ENCODE data around the gene CYSLTR1.
A peak's percentile ranks its signal among the peaks of the same experiment; 100 is the strongest.

The CYSLTR1 gene

DNA sequence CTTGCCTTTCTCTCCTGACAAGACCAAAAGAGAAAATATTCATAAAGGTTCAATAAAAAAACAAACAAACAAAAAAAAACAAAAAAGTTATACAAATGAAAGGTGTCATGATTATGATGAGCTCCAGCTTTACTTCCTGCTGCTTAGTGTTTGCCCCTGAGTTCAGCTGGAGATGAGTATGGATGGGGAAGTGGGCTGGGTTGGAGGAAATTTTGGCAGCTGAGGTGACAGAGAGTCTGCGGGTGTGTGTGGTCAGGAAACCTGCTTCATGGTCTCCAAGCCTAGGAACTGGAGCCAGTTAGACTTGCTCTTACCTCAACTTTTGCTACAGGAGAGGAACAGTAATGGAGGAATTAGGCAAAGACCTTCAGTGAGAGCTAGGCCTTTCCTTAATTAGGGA is 4.3 kb upstream of the CYSLTR1 start:
- in situ Hi-C loops (cut with MboI; ENCODE audit: low pct_unique_long_range_greater_than_20kb, low sequenced_read_pairs, unreplicated experiment) = no loop called here
- TF ChIP-seq, protein P1, sequence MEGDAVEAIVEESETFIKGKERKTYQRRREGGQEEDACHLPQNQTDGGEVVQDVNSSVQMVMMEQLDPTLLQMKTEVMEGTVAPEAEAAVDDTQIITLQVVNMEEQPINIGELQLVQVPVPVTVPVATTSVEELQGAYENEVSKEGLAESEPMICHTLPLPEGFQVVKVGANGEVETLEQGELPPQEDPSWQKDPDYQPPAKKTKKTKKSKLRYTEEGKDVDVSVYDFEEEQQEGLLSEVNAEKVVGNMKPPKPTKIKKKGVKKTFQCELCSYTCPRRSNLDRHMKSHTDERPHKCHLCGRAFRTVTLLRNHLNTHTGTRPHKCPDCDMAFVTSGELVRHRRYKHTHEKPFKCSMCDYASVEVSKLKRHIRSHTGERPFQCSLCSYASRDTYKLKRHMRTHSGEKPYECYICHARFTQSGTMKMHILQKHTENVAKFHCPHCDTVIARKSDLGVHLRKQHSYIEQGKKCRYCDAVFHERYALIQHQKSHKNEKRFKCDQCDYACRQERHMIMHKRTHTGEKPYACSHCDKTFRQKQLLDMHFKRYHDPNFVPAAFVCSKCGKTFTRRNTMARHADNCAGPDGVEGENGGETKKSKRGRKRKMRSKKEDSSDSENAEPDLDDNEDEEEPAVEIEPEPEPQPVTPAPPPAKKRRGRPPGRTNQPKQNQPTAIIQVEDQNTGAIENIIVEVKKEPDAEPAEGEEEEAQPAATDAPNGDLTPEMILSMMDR (IDR thresholded peaks at IDR 0.05; ENCODE audit: extremely low read depth, insufficient read depth, missing control alignments) = no peak
- DNase-seq (ENCODE audit: low spot score) = no peak

DNA sequence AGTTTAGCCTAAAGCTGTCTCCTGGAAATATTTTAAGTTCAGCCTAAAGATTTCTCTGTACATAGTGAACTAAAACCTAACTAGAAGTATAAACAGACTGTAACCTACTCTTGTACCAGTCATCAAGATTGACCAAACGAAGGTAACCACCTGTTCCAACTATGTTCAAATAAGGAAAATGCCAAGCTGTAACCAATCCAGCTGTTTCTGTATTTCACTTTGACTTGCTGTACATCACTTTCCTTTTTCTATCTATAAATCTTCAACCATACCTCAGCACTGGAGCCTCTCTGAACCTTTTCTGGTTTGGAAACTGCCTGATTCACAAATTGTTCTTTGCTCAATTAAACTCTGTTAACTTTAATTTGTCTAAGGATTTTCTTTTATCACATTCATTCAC is 3.1 kb upstream of the CYSLTR1 start:
- no peak for DNase-seq (ENCODE audit: low spot score)
- in situ Hi-C loops (cut with MboI; ENCODE audit: low pct_unique_long_range_greater_than_20kb, low sequenced_read_pairs, unreplicated experiment) = no loop called here
- TF ChIP-seq, protein P1 (IDR thresholded peaks at IDR 0.05; ENCODE audit: extremely low read depth, insufficient read depth, missing control alignments) = no peak

DNA sequence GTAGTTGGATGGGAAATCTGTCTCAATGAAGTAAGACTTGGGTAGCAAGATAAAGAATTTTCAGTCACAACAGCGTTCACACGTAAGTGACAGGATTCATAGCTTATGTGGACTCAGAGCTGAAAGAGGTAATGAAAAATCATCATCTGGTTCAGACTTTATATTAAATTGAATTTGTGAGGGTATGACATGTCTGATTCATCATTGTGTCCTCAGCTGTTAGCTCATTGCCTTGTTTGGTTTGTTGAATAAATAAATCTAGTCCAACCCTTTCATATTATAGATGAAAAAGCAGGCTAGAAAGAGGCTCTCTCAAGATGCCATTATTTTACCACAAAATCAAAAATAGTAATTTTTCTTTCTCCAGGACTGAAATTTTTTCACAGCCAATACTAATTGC is 2.7 kb upstream of the CYSLTR1 start:
- no peak for DNase-seq (ENCODE audit: low spot score)
- TF ChIP-seq, protein P1 (IDR thresholded peaks at IDR 0.05; ENCODE audit: extremely low read depth, insufficient read depth, missing control alignments) = no peak
- in situ Hi-C loops (cut with MboI; ENCODE audit: low pct_unique_long_range_greater_than_20kb, low sequenced_read_pairs, unreplicated experiment) = no loop called here

DNA sequence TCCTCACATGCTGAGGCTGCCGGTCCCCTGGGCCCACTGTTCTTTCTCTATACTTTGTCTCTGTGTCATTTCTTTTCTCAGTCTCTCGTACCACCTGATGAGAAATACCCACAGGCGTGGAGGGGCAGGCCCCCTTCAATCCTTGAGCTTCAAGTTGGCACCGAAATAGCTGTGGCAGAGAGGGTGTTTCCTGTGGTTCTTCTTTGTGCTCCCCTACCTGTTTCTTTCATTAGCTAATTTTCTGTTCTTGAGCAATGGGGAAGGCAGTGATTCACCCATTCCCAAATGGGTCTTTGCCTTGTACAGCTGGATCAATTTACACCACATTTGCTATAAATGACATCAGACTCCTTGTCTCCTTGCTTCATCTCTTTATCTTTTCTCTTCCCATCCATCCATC is 2.1 kb upstream of the CYSLTR1 start:
- no peak for DNase-seq (ENCODE audit: low spot score)

DNA sequence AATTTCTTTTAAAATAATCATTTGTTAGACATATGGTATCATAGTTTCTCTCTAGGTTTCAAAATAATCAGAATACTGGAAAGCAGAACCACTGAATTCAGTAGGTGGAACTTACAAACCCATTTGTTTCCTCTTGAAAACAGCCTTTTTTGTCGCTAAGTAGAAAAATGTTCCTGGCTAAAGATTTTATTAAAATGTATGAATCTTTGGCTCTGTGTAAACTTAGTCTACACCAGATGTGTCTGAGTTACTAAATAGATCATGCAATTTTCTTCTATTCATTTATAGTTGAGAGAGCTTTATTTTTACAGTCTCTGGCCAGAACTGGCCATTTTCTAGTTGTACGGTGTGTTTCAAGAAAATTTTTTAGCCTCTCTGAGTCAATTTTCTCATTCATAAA is 1.0 kb downstream of the CYSLTR1 start:
- DNase-seq (ENCODE audit: low spot score) = no peak
- TF ChIP-seq, protein P1 (IDR thresholded peaks at IDR 0.05; ENCODE audit: extremely low read depth, insufficient read depth, missing control alignments) = no peak
- in situ Hi-C loops (cut with MboI; ENCODE audit: low pct_unique_long_range_greater_than_20kb, low sequenced_read_pairs, unreplicated experiment) = no loop called here

More for the DNA sequence above, 2.1 kb upstream of the CYSLTR1 start:
- in situ Hi-C loops (cut with MboI; ENCODE audit: low pct_unique_long_range_greater_than_20kb, low sequenced_read_pairs, unreplicated experiment) = no loop called here
- TF ChIP-seq, protein P1 (IDR thresholded peaks at IDR 0.05; ENCODE audit: extremely low read depth, insufficient read depth, missing control alignments) = no peak

DNA sequence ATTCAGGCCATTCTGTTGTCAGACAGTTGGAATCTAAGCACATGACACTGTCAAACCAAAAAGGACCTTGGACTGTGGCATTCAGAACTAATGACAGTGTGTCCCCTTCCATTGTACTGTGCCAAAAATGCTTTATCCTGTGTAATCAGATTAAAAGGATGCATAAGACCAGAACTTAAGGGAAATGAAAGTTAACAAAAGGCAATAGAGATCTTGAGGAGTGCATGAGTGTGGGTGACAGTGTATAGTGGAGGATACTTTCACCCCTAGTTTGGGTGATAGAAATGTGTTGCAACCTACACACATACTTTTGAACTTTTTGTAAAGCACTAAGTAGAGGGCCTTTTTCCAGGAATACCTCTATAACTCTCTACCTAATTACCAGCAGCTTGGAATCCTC is 4.5 kb downstream of the CYSLTR1 start:
- no peak for DNase-seq (ENCODE audit: low spot score)
- TF ChIP-seq, protein P1 (IDR thresholded peaks at IDR 0.05; ENCODE audit: extremely low read depth, insufficient read depth, missing control alignments) = no peak
- in situ Hi-C loops (cut with MboI; ENCODE audit: low pct_unique_long_range_greater_than_20kb, low sequenced_read_pairs, unreplicated experiment) = no loop called here

DNA sequence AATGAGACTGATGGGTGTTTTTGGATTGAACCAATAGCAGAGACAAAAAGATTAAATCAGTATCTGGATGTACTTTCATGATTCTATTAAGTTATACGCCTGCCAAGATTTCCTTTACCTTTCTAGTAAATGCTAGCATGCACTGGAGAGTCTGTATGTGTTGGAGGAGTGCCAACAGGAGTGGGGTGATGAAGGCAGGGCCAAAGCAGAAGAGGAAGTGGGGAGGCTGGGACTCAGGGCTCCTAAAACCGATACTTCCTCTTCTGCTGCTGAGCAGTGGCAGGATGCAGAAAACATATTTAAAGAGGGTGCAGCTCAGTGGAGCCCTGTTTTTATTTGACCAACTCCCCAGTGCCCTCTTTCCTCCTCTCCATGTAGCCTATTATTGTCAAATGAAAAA is 5.6 kb downstream of the CYSLTR1 start:
- in situ Hi-C loops (cut with MboI; ENCODE audit: low pct_unique_long_range_greater_than_20kb, low sequenced_read_pairs, unreplicated experiment) = no loop called here
- DNase-seq (ENCODE audit: low spot score) = peak; percentile 14
- TF ChIP-seq, protein P1 (IDR thresholded peaks at IDR 0.05; ENCODE audit: extremely low read depth, insufficient read depth, missing control alignments) = no peak
